GM19238 (cell line): ENCODE data around the gene ITIH1.
A peak's percentile ranks its signal among the peaks of the same experiment; 100 is the strongest.
"Not testable (repeated sequence)": the region's sequence is repeated elsewhere in the genome, so short reads cannot be mapped to it uniquely, and the experiment has no call there.

Source experiments
- DNase-seq: peaks from one replicate; pipeline ENCODE4 v3.0.0; 2011; ENCODE audit warnings: low spot score; ENCODE audit not compliant: insufficient read length

The ITIH1 gene

GRCh38 chr3:52777127-52777958 lies at the start of gene ITIH1:
ITIH1 (plus strand) TSS chr3:52777599; CDS start chr3:52777616, 17 bp downstream.
- no peak for DNase-seq

- not testable (repeated sequence) for DNase-seq
Observed at GRCh38 chr3:52728753-52729152, 48.6 kb upstream of the ITIH1 start.

DNA sequence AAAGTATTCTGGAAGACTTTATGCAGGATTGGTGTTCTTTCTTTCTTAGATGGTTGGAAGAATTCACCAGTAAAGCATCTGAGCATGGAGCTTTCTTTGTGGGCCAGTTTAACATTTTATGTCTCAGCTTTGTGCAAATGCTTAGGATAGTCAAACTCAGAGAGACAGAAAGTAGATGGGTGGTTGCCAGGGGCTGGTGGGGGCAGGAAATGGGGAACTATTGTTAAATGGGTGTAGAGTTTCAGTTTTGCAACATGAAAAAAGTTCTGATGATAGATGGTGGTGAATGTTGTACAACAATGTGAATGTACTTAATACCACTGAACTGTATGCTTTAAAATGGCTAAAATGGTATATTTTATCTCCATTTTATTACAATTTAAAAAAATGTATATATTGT lies 46.7 kb upstream of the ITIH1 start:
- DNase-seq: no peak

GRCh38 chr3:52731590-52731989 lies 45.8 kb upstream of the ITIH1 start:
- no peak for DNase-seq

DNA sequence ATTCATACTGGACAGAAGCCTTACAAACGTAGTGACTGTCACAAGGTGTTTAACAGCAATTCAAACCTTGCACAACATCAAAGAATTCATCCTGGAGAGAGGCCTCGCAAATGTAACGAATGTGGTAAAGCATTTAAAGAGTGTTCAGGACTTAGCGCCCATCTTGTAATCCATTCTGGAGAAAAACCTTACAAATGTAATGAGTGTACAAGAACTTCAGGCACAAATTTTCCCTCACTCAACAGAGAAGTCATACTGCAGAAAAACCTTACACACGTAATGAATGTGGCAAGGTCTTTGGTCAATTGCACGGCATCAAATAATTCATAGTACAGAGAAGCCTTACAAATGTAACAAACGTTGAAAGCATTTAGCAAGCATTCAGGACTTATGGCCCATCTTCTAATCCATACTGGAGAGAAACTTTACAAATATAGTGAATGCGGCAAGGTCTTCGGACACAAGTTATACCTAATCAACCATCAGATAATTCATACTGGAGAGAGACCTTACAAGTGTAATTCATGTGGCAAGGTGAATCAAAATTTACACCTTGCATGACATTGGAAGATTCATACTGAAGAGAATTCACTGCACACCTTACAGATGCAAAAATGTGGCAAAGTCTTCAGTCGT lies 44.0 kb upstream of the ITIH1 start:
- DNase-seq: no peak

- DNase-seq: no peak
Observed at GRCh38 chr3:52739730-52740129, 37.7 kb upstream of the ITIH1 start.

DNA sequence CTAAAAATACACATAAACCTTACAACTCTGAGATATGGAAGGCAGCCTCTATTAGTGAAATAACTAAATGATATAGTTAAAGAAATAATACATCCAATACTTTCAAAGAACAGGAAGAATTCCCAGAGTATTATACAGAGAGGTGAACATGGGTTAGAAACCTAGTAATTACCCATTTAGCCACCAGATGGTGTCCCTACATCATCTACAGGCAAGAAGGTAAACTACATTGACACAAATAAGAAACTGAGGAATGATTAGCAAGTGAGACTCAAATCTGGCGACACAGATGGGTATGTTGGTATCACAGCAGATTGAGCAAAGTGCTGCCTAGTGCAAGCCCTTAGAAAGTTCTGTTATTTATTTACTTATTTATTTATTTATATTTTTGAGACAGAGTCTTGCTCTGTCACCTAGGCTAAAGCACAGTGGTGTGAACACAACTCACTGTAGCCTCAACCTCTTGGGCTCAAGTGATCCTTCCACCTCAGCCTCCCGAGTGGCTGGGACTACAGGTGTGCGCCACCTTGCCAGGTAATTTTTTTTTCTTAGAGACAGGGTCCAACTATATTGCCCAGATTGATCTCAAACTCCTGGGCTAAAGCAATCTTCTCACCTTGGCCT lies 34.9 kb upstream of the ITIH1 start:
- peak; percentile 12 for DNase-seq

- no peak for DNase-seq
Observed at GRCh38 chr3:52743152-52743551, 34.2 kb upstream of the ITIH1 start.

- no peak for DNase-seq
Observed at GRCh38 chr3:52743721-52744120, 33.7 kb upstream of the ITIH1 start.

DNA sequence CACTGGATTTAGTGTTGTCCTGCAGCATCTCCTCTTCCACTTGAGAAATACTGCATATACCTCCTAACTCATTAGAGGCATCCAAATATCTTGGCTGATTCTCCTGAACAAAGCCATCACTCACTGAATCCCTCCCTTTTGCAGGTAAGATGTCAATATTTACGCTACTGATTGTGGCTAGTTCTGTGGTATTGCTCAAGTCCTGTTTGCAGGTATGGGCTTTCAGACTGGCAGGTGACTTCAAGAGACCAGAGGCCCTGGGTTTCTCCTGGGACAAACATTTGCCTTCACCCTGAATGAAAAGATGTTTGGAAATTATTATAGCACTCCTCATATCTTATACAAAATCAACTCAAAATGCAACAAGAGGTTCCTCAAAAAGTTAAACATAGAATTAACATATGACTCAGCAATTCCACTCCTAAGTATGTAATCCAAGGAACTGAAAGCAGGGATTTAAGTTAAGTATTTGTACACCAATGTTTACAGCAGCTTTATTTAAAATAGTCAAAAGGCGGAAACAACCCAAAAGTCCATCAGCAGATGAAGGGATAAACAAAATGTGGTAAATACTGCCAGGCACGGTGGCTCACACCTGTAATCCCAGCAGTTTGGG lies 25.2 kb upstream of the ITIH1 start:
- DNase-seq: no peak

GRCh38 chr3:52754373-52754772 lies 23.0 kb upstream of the ITIH1 start:
- no peak for DNase-seq

DNA sequence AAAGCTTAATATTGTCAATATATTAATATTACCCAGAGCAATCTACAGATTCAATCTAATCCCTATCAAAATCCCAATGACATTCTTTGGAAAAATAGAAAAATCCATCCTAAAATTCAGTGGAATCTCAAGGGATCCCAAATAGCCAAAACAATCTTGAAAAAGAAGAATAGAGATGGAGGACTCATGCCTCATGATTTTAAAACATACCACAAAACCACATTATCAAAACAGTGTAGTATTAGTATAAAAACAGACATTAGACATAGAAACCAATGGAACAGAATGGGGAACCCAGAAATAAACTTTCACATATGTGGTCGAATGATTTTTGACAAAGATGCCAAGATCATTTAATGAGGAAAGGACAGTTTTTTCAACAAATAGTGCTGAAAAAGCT lies 21.3 kb upstream of the ITIH1 start:
- DNase-seq: no peak

DNA sequence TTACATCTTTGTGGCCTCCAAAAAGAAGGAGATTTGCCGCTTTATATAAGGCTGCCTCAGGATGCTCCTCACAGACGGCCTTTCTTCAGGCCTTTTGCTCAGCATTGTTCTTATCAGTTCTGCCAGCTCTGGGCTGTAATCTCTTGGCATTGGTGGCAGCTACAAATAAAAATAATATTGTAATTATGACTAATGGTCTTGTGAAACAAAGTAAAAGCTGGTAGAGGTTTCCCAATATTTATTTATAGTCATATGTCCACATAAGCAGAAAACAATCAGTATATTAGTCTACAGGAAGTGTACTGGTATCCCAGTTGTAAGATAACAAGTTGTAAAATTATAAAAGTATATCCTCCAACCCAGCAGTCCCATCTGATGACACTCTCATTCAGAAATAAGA lies 13.9 kb upstream of the ITIH1 start:
- no peak for DNase-seq

DNA sequence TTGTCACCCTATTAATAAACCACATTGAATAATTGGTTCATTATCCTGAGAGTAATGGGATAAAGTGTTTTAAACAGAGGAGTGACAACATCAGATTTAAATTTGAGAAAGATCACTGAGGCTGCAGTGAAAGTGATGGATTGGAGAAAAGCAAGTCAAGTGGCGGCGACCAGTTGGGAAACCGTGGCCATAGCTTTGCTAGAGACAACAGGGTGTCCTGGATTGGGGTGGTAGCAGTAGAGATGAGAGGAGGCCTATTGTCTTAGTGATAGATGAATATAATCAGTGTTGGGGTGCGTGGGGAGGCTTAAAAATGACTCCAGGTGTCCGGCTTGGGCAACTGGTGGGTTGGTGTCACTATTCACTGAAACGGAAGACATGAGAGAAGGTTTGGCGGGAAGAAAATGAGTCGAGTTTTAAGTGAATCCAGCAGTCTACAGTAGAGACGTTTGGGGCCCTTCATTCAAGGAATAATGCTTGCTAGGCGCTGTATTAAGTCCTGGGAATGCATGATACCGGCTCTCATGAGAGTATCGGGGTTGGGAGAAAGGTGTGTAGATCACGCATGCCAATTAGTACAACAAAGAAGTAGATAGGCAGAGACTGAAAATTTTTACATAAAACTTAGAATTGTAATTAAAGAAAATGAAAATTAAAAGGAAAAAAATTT lies 7.5 kb upstream of the ITIH1 start:
- no peak for DNase-seq

DNA sequence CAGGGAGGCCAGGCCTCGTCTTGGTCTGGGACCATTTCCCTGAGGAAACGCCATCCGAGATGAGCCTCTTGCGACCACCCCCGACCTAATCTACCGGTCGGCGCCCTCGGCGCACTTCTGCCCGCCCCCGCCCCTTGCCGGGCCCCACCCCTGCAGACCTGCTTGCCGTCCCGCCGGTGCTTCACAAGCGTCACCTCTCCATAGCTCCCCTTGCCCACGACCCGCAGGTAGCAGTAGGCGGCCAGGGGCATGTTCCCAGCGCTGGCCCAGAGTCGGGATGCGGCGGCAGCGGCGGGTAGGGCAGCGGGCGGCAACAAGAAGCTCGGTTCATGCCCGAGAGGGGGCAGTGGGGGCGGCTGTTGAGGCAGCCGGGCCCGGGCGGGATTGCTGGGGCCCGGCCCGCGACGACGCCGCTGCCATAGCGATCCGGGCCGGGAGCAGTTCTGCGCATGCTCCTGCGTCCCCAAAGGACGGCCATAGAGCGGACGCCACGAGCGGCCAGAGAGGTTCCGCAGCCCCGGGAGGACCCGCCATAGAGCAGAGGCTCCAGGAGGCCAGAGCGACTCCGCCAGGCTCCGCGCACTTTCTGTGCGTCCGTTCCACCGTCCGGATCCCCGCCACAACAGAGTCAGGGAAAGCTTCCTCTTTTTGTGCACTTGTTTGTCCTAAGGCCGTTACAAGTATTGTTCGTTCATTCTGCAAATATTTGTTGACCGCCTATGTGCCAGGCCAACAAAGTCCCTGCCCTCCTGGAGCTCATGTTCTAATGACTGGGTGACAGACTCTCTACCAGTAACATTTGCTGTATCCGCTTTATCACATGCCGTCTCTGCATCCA lies 6.7 kb upstream of the ITIH1 start, which contains the start of gene NEK4:
Gene NEK4 (minus strand): TSS at position 445 of the 838 bp plus-strand sequence. CDS start 194 bp downstream, at position 251.
- peak; percentile 92 for DNase-seq

- no peak for DNase-seq
Observed at GRCh38 chr3:52771334-52771681, 6.1 kb upstream of the ITIH1 start.

- no peak for DNase-seq
Observed at GRCh38 chr3:52771702-52772101, 5.7 kb upstream of the ITIH1 start.

GRCh38 chr3:52773361-52774065 lies 3.9 kb upstream of the ITIH1 start:
- DNase-seq: no peak

- no peak for DNase-seq
Observed at GRCh38 chr3:52774066-52774713, 3.2 kb upstream of the ITIH1 start.
